ENCODE data around the gene TEK. TPM values are rescaled to one million over a fixed set of nuclear protein-coding genes. Genes with fewer than 3 reads are reported as not detected.

TEK gene
- total RNA-seq, 1 donor from 2014 or later: 2.7 TPM

GRCh38 chr9:27109621-27110020 is 596 bp downstream of the TEK start:
- no peak overlapping the region for H3K27ac Mint-ChIP-seq (ENCODE audit: unreplicated experiment)

GRCh38 chr9:27110181-27110580 is 1.2 kb downstream of the TEK start:
- Mint-ChIP-seq H3K9me3 (ENCODE audit: low read depth) (no peaks in the 10 kb centered on the region), H3K4me1 (ENCODE audit: low read depth) (peaks cover 11% of the 10 kb centered on the region), H3K4me3 (ENCODE audit: unreplicated experiment) (no peak overlapping the region), H3K36me3 (ENCODE audit: low read depth) (no peaks in the 10 kb centered on the region), H3K27ac (ENCODE audit: unreplicated experiment) (no peak overlapping the region), H3K27me3 (ENCODE audit: low read depth) (no peaks in the 10 kb centered on the region)
- TF ChIP-seq CTCF (IDR thresholded peaks at IDR 0.05): no peak
- no peak for DNase-seq (ENCODE audit: low spot score)

More at GRCh38 chr9:27109621-27110020, 596 bp downstream of the TEK start:
- Mint-ChIP-seq H3K27me3 (ENCODE audit: low read depth) (no peaks in the 10 kb centered on the region), H3K9me3 (ENCODE audit: low read depth) (no peaks in the 10 kb centered on the region), H3K36me3 (ENCODE audit: low read depth) (no peaks in the 10 kb centered on the region), H3K4me3 (ENCODE audit: unreplicated experiment) (no peak overlapping the region), H3K4me1 (ENCODE audit: low read depth) (peaks cover 11% of the 10 kb centered on the region)
- TF ChIP-seq CTCF (IDR thresholded peaks at IDR 0.05): no peak
- no peak for DNase-seq (ENCODE audit: low spot score)

GRCh38 chr9:27112235-27112634 is 3.2 kb downstream of the TEK start:
- Mint-ChIP-seq H3K9me3 (ENCODE audit: low read depth) (no peaks in the 10 kb centered on the region), H3K36me3 (ENCODE audit: low read depth) (no peaks in the 10 kb centered on the region), H3K4me3 (ENCODE audit: unreplicated experiment) (no peak overlapping the region), H3K27me3 (ENCODE audit: low read depth) (no peaks in the 10 kb centered on the region), H3K27ac (ENCODE audit: unreplicated experiment) (no peak overlapping the region), H3K4me1 (ENCODE audit: low read depth) (peaks cover 13% of the 10 kb centered on the region)
- no peak for DNase-seq (ENCODE audit: low spot score)
- TF ChIP-seq CTCF (IDR thresholded peaks at IDR 0.05): no peak

GRCh38 chr9:27117489-27118135 is 8.6 kb downstream of the TEK start:
- Mint-ChIP-seq H3K27ac (ENCODE audit: unreplicated experiment) (peak overlapping the region; percentile 41), H3K4me1 (ENCODE audit: low read depth) (peaks cover 35% of the 10 kb centered on the region), H3K36me3 (ENCODE audit: low read depth) (no peaks in the 10 kb centered on the region), H3K9me3 (ENCODE audit: low read depth) (no peaks in the 10 kb centered on the region), H3K4me3 (ENCODE audit: unreplicated experiment) (no peak overlapping the region), H3K27me3 (ENCODE audit: low read depth) (no peaks in the 10 kb centered on the region)
- no peak for DNase-seq (ENCODE audit: low spot score)
- no peak for TF ChIP-seq CTCF (IDR thresholded peaks at IDR 0.05)

GRCh38 chr9:27118916-27119315 is 9.9 kb downstream of the TEK start:
- peak overlapping the region; percentile 67 for H3K27ac Mint-ChIP-seq (ENCODE audit: unreplicated experiment)

More at GRCh38 chr9:27118916-27119315, 9.9 kb downstream of the TEK start:
- H3K4me3 Mint-ChIP-seq (ENCODE audit: unreplicated experiment): no peak overlapping the region
- no peak for DNase-seq (ENCODE audit: low spot score)
- no peaks in the 10 kb centered on the region for H3K36me3 Mint-ChIP-seq (ENCODE audit: low read depth)
- H3K4me1 Mint-ChIP-seq (ENCODE audit: low read depth): peaks cover 38% of the 10 kb centered on the region
- H3K27me3 Mint-ChIP-seq (ENCODE audit: low read depth): no peaks in the 10 kb centered on the region
- H3K9me3 Mint-ChIP-seq (ENCODE audit: low read depth): no peaks in the 10 kb centered on the region
- TF ChIP-seq CTCF (IDR thresholded peaks at IDR 0.05): no peak

All from chondrocyte (in vitro differentiated cells).